Measurements from ENCODE around the gene OR10A6. TPM values are rescaled to one million over a fixed set of nuclear protein-coding genes. Genes with fewer than 3 reads are reported as not detected.

The OR10A6 gene
- total and polyA plus RNA-seq, 2 experiments from 2014 or later = 0.23 TPM; not detected in 1

GRCh38 chr11:7911011-7911410, 20.1 kb downstream of the OR10A6 start (continued):
- TF ChIP-seq REST (IDR thresholded peaks at IDR 0.05; ENCODE audit: unreplicated experiment) (no peak), ETS1 (IDR thresholded peaks at IDR 0.05) (no peak), EZH2phosphoT487 (IDR thresholded peaks at IDR 0.05; ENCODE audit: unreplicated experiment) (no peak), NANOG (IDR thresholded peaks at IDR 0.05; ENCODE audit: borderline replicate concordance) (no peak), JUNB (IDR thresholded peaks at IDR 0.05; ENCODE audit: unreplicated experiment) (no peak), EZH2 (IDR thresholded peaks at IDR 0.05; ENCODE audit: low read depth, unreplicated experiment) (no peak), STAT1 (IDR thresholded peaks at IDR 0.05; ENCODE audit: unreplicated experiment) (no peak), ZNF331 (CRISPR knock-in tag; IDR thresholded peaks at IDR 0.05; ENCODE audit: low read depth) (no peak), ZNF114 (CRISPR knock-in tag; IDR thresholded peaks at IDR 0.05) (no peak)

GRCh38 chr11:7910286-7910788, 20.7 kb downstream of the OR10A6 start:
- peaks cover 54% of the 10 kb centered on the region for H3K4me1 Mint-ChIP-seq
- H2AFZ ChIP-seq = no peak overlapping the region
- H4K20me1 ChIP-seq (replicated peaks; ENCODE audit: insufficient read depth) = no peaks in the 10 kb centered on the region
- H3K36me3 Mint-ChIP-seq (ENCODE audit: low read depth) = no peaks in the 10 kb centered on the region
- peak overlapping the region; percentile 13; the same call in 1 of the 2 replicates for H3K4me2 ChIP-seq
- H3K79me2 ChIP-seq (replicated peaks; ENCODE audit: insufficient read depth) = no peaks in the 10 kb centered on the region
- no peak overlapping the region for H3K4me3 ChIP-seq
- no peaks in the 10 kb centered on the region for H3K36me3 ChIP-seq (ENCODE audit: insufficient read depth)
- H3K27me3 ChIP-seq (ENCODE audit: insufficient read depth) = no peaks in the 10 kb centered on the region
- peaks cover 53% of the 10 kb centered on the region for H3K4me1 ChIP-seq (ENCODE audit: insufficient read depth)
- H3K27ac ChIP-seq (ENCODE audit: low read depth) = peak overlapping the region; percentile 99
- peaks cover 2% of the 10 kb centered on the region for H3K27me3 Mint-ChIP-seq (ENCODE audit: insufficient read depth, low read depth, poor library complexity)
- H3K4me3 Mint-ChIP-seq = no peak overlapping the region
- H3K9me3 Mint-ChIP-seq = no peaks in the 10 kb centered on the region
- 0 out of 2 replicates have a peak overlapping the region, but pooled peaks have one; percentile 18 for H3K27ac Mint-ChIP-seq
- ATAC-seq (no peak), DNase-seq (ENCODE audit: low spot score) (peak; percentile 23)
- no peaks in the 10 kb centered on the region for H3K9me2 ChIP-seq (ENCODE audit: insufficient read depth)
- 0 out of 2 replicates have a peak, but pooled peaks cover 4% of the 10 kb centered on the region for H3F3A ChIP-seq (replicated peaks; ENCODE audit: low read depth)
- TF ChIP-seq STAT1 (IDR thresholded peaks at IDR 0.05; ENCODE audit: unreplicated experiment) (no peak), ZNF331 (CRISPR knock-in tag; IDR thresholded peaks at IDR 0.05; ENCODE audit: low read depth) (peak; percentile 49; the same call in 1 of the 2 replicates), EZH2phosphoT487 (IDR thresholded peaks at IDR 0.05; ENCODE audit: unreplicated experiment) (no peak), JUNB (IDR thresholded peaks at IDR 0.05; ENCODE audit: unreplicated experiment) (no peak), CTCF (conservative IDR thresholded peaks at IDR 0.05; ENCODE audit: low read depth in 2 of 2) (no peak), ZNF462 (CRISPR knock-in tag; IDR thresholded peaks at IDR 0.05) (no peak), EZH2 (IDR thresholded peaks at IDR 0.05; ENCODE audit: low read depth, unreplicated experiment) (no peak)
